Mesenchymal stem cell (in vitro differentiated cells and primary cell): ENCODE measurements around the gene PRSS23.
A peak's percentile ranks its signal among the peaks of the same experiment; 100 is the strongest.

ENCODE experiments used
- DNase-seq: peaks from one replicate; pipeline ENCODE4 v3.0.0-alpha.2; 2013
- H2AFZ ChIP-seq: one replicate; pipeline ENCODE4 v1.6.1; 2013; ENCODE audit warnings: low read depth, mild to moderate bottlenecking, control low read depth, inconsistent platforms, low read length, moderate library complexity
- H2AK5ac ChIP-seq: 2 replicates; pipeline ENCODE4 v1.6.1; 2013; ENCODE audit warnings: low read length, moderate library complexity, mild to moderate bottlenecking, inconsistent platforms; ENCODE audit not compliant: severe bottlenecking
- H2BK120ac ChIP-seq: one replicate; pipeline ENCODE4 v1.6.1; 2013; ENCODE audit warnings: low read depth, mild to moderate bottlenecking, inconsistent platforms, low read length, moderate library complexity
- H2BK12ac ChIP-seq, 2 experiments: one replicate each; pipeline ENCODE4 v1.6.1; 2013; ENCODE audit warnings: inconsistent platforms in 2 of 2, low read length in 2 of 2, mild to moderate bottlenecking in 2 of 2, moderate library complexity in 2 of 2, control low read depth in 1 of 2
- H2BK15ac ChIP-seq: one replicate; pipeline ENCODE4 v1.6.1; 2013; ENCODE audit warnings: mild to moderate bottlenecking, low read depth, inconsistent platforms; ENCODE audit not compliant: poor library complexity, severe bottlenecking
- H2BK5ac ChIP-seq: 2 replicates; pipeline ENCODE4 v1.6.1; 2013; ENCODE audit warnings: low read depth, mild to moderate bottlenecking, low read length, control low read depth, inconsistent platforms; ENCODE audit not compliant: poor library complexity, severe bottlenecking
- H3K14ac ChIP-seq, 2 experiments: one replicate each; pipeline ENCODE4 v1.6.1; 2013; ENCODE audit warnings: inconsistent platforms in 2 of 2, low read length in 2 of 2, control low read depth in 1 of 2, mild to moderate bottlenecking in 1 of 2, moderate library complexity in 1 of 2
- H3K18ac ChIP-seq, 2 experiments: one replicate each; pipeline ENCODE4 v1.6.1; 2013; ENCODE audit warnings: inconsistent platforms in 2 of 2, low read length in 2 of 2, control low read depth in 1 of 2, low read depth in 1 of 2, mild to moderate bottlenecking in 1 of 2
- H3K23ac ChIP-seq, 2 experiments: one replicate each; pipeline ENCODE4 v1.6.1; 2013; ENCODE audit warnings: inconsistent platforms in 2 of 2, low read length in 2 of 2, mild to moderate bottlenecking in 2 of 2, moderate library complexity in 2 of 2, control low read depth in 1 of 2
- H3K27ac ChIP-seq: 2 replicates; pipeline ENCODE4 v1.5.1; 2013; ENCODE audit warnings: mild to moderate bottlenecking, moderate library complexity, low read length, control low read depth, inconsistent platforms; ENCODE audit not compliant: poor library complexity, severe bottlenecking
- H3K27me3 ChIP-seq, 2 experiments: 2 replicates each; pipeline versions ENCODE4 v1.6.1 to v1.7.0; 2013; ENCODE audit warnings: low read length in 2 of 2, mild to moderate bottlenecking in 2 of 2, moderate library complexity in 2 of 2, control low read depth in 1 of 2, inconsistent platforms in 1 of 2; ENCODE audit not compliant: control insufficient read depth in 1 of 2, insufficient read depth in 1 of 2
- H3K36me3 ChIP-seq, 2 experiments: 2 replicates each; pipeline versions ENCODE4 v1.6.1 to v1.7.0; 2013; ENCODE audit warnings: low read length in 2 of 2, control low read depth in 1 of 2, inconsistent platforms in 1 of 2, low read depth in 1 of 2, mild to moderate bottlenecking in 1 of 2; ENCODE audit not compliant: insufficient read depth in 2 of 2, control insufficient read depth in 1 of 2
- H3K4ac ChIP-seq, 2 experiments: one replicate each; pipeline ENCODE4 v1.6.1; 2013; ENCODE audit warnings: inconsistent platforms in 2 of 2, low read length in 2 of 2, mild to moderate bottlenecking in 2 of 2, moderate library complexity in 2 of 2, control low read depth in 1 of 2, low read depth in 1 of 2
- H3K4me1 ChIP-seq: 2 replicates; pipeline ENCODE4 v1.6.1; 2013; ENCODE audit warnings: low read depth, low read length, control low read depth; ENCODE audit not compliant: control insufficient read depth, insufficient read depth
- H3K4me2 ChIP-seq: 2 replicates; pipeline ENCODE4 v1.6.1; 2013; ENCODE audit warnings: low read length, mild to moderate bottlenecking, inconsistent platforms; ENCODE audit not compliant: poor library complexity, severe bottlenecking
- H3K4me3 ChIP-seq, 2 experiments: 2 replicates each; pipeline versions ENCODE4 v1.5.1 to v1.7.0; 2013; ENCODE audit warnings: low read length in 2 of 2, mild to moderate bottlenecking in 2 of 2, control low read depth in 1 of 2, low read depth in 1 of 2; ENCODE audit not compliant: insufficient read depth in 1 of 2
- H3K79me1 ChIP-seq: replicated peaks from 2 replicates; pipeline ENCODE4 v1.6.1; 2013; ENCODE audit warnings: mild to moderate bottlenecking, control low read depth, low read length, inconsistent platforms; ENCODE audit not compliant: poor library complexity, severe bottlenecking
- H3K9ac ChIP-seq: 2 replicates; pipeline ENCODE4 v1.7.0; 2013; ENCODE audit warnings: mild to moderate bottlenecking, low read length, moderate library complexity
- H3K9me3 ChIP-seq: 2 replicates; pipeline ENCODE4 v1.7.0; 2013; ENCODE audit warnings: mild to moderate bottlenecking, low read length; ENCODE audit not compliant: control insufficient read depth
- H4K8ac ChIP-seq: one replicate; pipeline ENCODE4 v1.6.1; 2013; ENCODE audit warnings: inconsistent platforms, mild to moderate bottlenecking, low read length, moderate library complexity
- H4K91ac ChIP-seq: one replicate; pipeline ENCODE4 v1.6.1; 2013; ENCODE audit warnings: mild to moderate bottlenecking, low read length, inconsistent platforms
- WGBS: methylation state at CpG from one replicate; pipeline ENCODE4 v1.1.7; 2013; ENCODE audit warnings: mixed read lengths; 5-methylcytosine and 5-hydroxymethylcytosine counted together

Gene PRSS23

GRCh38 chr11:86783661-86784060 lies 16.7 kb upstream of the PRSS23 start:
- Histone ChIP-seq H2BK15ac (no peak overlapping the region), H2AK5ac (no peak overlapping the region), H3K23ac (no peak overlapping the region), H3K9ac (no peak overlapping the region), H2BK12ac (no peak overlapping the region), H3K27me3 (no peaks in the 10 kb centered on the region), H3K14ac (no peak overlapping the region), H2AFZ (no peak overlapping the region), H3K4me1 (no peaks in the 10 kb centered on the region), H3K9me3 (no peaks in the 10 kb centered on the region), H3K4me2 (no peak overlapping the region), H3K27ac (no peak overlapping the region), H3K36me3 (no peaks in the 10 kb centered on the region), H3K4me3 (no peak overlapping the region), H3K18ac (no peak overlapping the region), H3K79me1 (no peaks in the 10 kb centered on the region), H3K4ac (no peak overlapping the region), H2BK120ac (no peak overlapping the region), H4K8ac (no peak overlapping the region), H2BK5ac (no peak overlapping the region), H4K91ac (no peak overlapping the region)
- 92% methylated on average over 2 of the region's 2 CpGs for WGBS
- no peak for DNase-seq

DNA sequence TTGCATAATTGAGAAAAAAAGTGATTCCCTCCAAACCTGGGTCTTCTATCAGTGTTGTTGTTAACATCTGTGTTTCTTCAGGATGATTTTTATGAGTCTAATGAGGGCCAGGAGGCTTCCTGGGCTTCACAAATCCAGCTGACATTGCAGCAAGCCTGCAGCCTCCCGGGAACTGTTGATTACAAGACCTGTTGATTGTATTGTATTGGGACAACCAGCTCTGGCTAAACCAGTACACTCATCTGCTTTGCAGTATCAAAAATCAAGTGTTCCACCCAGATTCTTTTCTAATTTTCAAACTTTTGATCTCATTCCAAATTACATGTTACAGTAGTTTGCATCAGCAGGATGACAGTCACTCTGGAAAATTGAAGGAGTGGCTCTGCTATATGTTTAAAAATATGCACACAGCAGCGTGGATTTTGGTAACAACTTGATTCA lies 16.1 kb upstream of the PRSS23 start:
- no peaks in the 10 kb centered on the region for H3K79me1 ChIP-seq
- H3K9me3 ChIP-seq: no peaks in the 10 kb centered on the region
- no peak overlapping the region for H4K91ac ChIP-seq
- no peak overlapping the region for H2AFZ ChIP-seq
- no peak overlapping the region for H4K8ac ChIP-seq
- no peak overlapping the region for H3K4me3 ChIP-seq
- H2BK5ac ChIP-seq: no peak overlapping the region
- no peak overlapping the region for H2BK12ac ChIP-seq
- H3K4me2 ChIP-seq: no peak overlapping the region
- no peak overlapping the region for H3K9ac ChIP-seq
- no peaks in the 10 kb centered on the region for H3K27me3 ChIP-seq
- DNase-seq: peak; percentile 45
- no peak overlapping the region for H2BK15ac ChIP-seq
- H3K27ac ChIP-seq: no peak overlapping the region
- H3K4ac ChIP-seq: no peak overlapping the region
- H3K4me1 ChIP-seq: no peaks in the 10 kb centered on the region
- no peak overlapping the region for H3K23ac ChIP-seq
- no peak overlapping the region for H3K14ac ChIP-seq
- H3K36me3 ChIP-seq: no peaks in the 10 kb centered on the region
- 20% methylated on average over 1 of the region's 2 CpGs for WGBS
- H3K18ac ChIP-seq: peak overlapping the region in 1 of 2 experiments; percentile 61
- no peak overlapping the region for H2AK5ac ChIP-seq
- no peak overlapping the region for H2BK120ac ChIP-seq

DNA sequence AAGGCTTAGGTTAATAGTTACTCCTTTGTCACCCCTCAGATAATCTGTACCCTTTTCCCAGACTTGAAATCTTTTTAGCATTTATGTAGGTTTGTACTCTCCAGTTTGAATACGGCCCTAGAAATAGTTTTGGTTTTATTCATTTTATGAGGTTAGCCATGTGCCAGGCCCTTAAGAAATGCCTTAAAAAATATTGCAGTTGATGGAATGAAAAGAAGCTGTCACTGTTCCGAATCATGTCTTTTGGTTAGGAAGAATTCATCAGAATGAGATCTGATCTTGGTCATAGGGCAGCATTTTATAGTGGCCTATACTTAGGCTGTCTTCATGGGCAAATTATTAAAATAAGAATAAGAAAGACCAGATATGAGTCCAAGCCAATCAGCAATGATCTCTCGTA lies 14.8 kb upstream of the PRSS23 start:
- H4K8ac ChIP-seq: no peak overlapping the region
- no peak overlapping the region for H3K27ac ChIP-seq
- H3K18ac ChIP-seq: no peak overlapping the region
- no peak overlapping the region for H2BK15ac ChIP-seq
- no peaks in the 10 kb centered on the region for H3K9me3 ChIP-seq
- no peak overlapping the region for H2AFZ ChIP-seq
- no peak overlapping the region for H3K23ac ChIP-seq
- no peaks in the 10 kb centered on the region for H3K36me3 ChIP-seq
- no peak for DNase-seq
- no peak overlapping the region for H4K91ac ChIP-seq
- no peak overlapping the region for H3K4me3 ChIP-seq
- H3K27me3 ChIP-seq: no peaks in the 10 kb centered on the region
- no peaks in the 10 kb centered on the region for H3K4me1 ChIP-seq
- H3K79me1 ChIP-seq: no peaks in the 10 kb centered on the region
- H3K4me2 ChIP-seq: no peak overlapping the region
- no peak overlapping the region for H3K9ac ChIP-seq
- no peak overlapping the region for H2BK120ac ChIP-seq
- no peak overlapping the region for H2AK5ac ChIP-seq
- no peak overlapping the region for H3K14ac ChIP-seq
- H3K4ac ChIP-seq: no peak overlapping the region
- 63% methylated on average over 3 of the region's 3 CpGs for WGBS
- no peak overlapping the region for H2BK12ac ChIP-seq
- H2BK5ac ChIP-seq: no peak overlapping the region

DNA sequence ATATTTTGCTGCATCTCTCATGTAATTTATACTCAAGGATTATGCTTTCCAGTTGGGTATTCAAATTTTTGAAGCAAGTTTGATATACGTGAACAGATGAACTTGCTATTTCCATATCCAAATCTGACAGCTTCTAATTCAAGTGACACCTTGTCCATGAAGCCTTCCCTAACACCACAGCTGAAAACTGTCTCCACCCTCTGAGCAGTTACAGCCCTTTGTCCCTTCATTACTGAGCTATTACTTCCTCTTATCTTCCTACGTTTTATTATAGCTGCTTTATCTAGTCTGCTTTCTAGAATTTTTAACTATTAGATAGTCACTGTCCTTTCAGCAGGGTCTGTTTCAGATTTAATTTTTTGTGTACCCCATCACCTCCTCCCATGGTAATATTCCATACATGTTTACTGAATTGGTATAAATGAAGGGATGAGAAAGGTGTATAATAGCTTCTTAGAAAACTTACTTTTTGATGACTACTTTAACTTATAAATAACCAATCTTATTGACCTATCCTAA lies 13.3 kb upstream of the PRSS23 start:
- Histone ChIP-seq H3K4me2 (no peak overlapping the region), H2BK120ac (no peak overlapping the region), H2AK5ac (no peak overlapping the region), H3K23ac (no peak overlapping the region), H4K91ac (no peak overlapping the region), H3K36me3 (no peaks in the 10 kb centered on the region), H3K4me1 (peaks cover 2% of the 10 kb centered on the region), H3K14ac (no peak overlapping the region), H2BK12ac (no peak overlapping the region), H3K27me3 (no peaks in the 10 kb centered on the region), H4K8ac (no peak overlapping the region), H3K9me3 (no peaks in the 10 kb centered on the region), H3K27ac (no peak overlapping the region), H3K18ac (no peak overlapping the region), H3K9ac (no peak overlapping the region), H2AFZ (no peak overlapping the region), H3K4me3 (no peak overlapping the region), H3K79me1 (no peaks in the 10 kb centered on the region), H3K4ac (no peak overlapping the region), H2BK15ac (no peak overlapping the region), H2BK5ac (no peak overlapping the region)
- no peak for DNase-seq
- 100% methylated on average over 1 of the region's 2 CpGs for WGBS
